Left lung (tissue), 10 donors: ENCODE results near the gene FAR2. TPM values are rescaled to one million over a fixed set of nuclear protein-coding genes. Genes with fewer than 3 reads are reported as not detected.
"Not testable (repeated sequence)": the region's sequence is repeated elsewhere in the genome, so short reads cannot be mapped to it uniquely, and the experiment has no call there.

Experiments used
- ATAC-seq: fragments of 200-7000 bp; cut with Tn5 transposase; one replicate; pipeline ENCODE4 v1.9.1; 2020; ENCODE audit warnings: moderate library complexity
- DNase-seq, 4 donors: peaks; one replicate each; pipeline ENCODE4 v3.0.0-alpha.2; 2013 to 2020
- H3K27ac ChIP-seq, 2 donors: fragments of 200-600 bp; sonication (generic) in 1 of 2; one replicate each; pipeline versions ENCODE4 v1.5.0 to v1.8.0; 2020 to 2021
- H3K27me3 ChIP-seq, 2 donors: fragments of 200-600 bp; sonication (generic) in 1 of 2; one replicate each; pipeline versions ENCODE4 v1.5.0 to v1.8.0; 2020 to 2021
- H3K36me3 ChIP-seq, 2 donors: fragments of 200-600 bp; sonication (generic) in 1 of 2; one replicate each; pipeline versions ENCODE4 v1.5.0 to v1.8.0; 2020 to 2021
- H3K4me1 ChIP-seq, 2 donors: fragments of 200-600 bp; one replicate each; pipeline ENCODE4 v1.8.0; 2021
- H3K4me3 ChIP-seq, 2 donors: fragments of 200-600 bp; sonication (generic) in 1 of 2; one replicate each; pipeline versions ENCODE4 v1.5.0 to v1.8.0; 2020 to 2021; ENCODE audit warnings: mild to moderate bottlenecking in 1 of 2
- H3K9me3 ChIP-seq, 2 donors: fragments of 200-600 bp; sonication (generic) in 1 of 2; one replicate each; pipeline versions ENCODE4 v1.5.0 to v1.8.0; 2020 to 2021
- intact Hi-C, 2 donors: fragments of 100-400 bp; cut with DNase I; formaldehyde crosslinking; loops; one replicate each; pipeline versions ENCODE4 v1.11.2 to v1.14.2; 2022
- polyA plus RNA-seq, 6 donors: library from polyadenylated mRNA; unstranded; fragments of 120-200 nt; gene quantifications; one replicate each; pipeline ENCODE4 v1.2.1, GENCODE V29; 2013; ENCODE audit not compliant: insufficient read length in 6 of 6
- total RNA-seq, 2 donors: library from RNA; stranded (reverse); fragmentation: NEBNext Ultra II Directional; extraction: Animal tissue kit (Norgen Biotek cat#: 25700); gene quantifications; one replicate each; pipeline ENCODE4 v1.2.1, GENCODE V29; 2021
- TF ChIP-seq, protein P1 (sequence below), 2 donors: fragments of 200-600 bp; sonication (generic) in 1 of 2; IDR thresholded peaks; one replicate each; pipeline versions ENCODE4 v1.5.0 to v1.8.0; 2021; ENCODE audit warnings: antibody characterized with exemption in 2 of 2
- donor health status: DM: no; HTN: yes; CAD: no.
- donor health status: DM: no; HTN: no; CAD: no.

FAR2 gene
- total and polyA plus RNA-seq, 8 donors: 6.6 to 17.4 (median 9.0) TPM

DNA sequence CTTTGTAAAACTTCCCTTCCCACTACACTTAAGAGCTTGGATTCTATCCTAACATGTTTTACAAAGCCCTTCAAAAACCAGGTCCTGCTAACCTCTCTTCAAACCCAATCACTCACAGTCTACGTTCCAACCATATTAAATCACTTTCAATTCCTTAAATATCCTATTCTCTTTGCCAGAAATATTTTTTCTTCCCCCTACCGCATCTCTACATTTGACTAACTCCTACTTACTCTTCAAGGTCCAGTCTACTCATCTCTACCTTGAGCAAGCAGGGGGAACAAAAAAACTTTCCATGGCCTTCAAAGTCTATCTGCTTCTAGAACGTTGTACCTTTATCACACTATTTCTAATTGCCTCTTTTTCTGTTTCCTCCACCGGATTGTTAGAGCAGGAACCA, 225.8 kb downstream of the FAR2 start:
- H3K27me3 ChIP-seq: no peaks in the 10 kb centered on the region
- H3K9me3 ChIP-seq: no peaks in the 10 kb centered on the region
- TF ChIP-seq, protein P1, sequence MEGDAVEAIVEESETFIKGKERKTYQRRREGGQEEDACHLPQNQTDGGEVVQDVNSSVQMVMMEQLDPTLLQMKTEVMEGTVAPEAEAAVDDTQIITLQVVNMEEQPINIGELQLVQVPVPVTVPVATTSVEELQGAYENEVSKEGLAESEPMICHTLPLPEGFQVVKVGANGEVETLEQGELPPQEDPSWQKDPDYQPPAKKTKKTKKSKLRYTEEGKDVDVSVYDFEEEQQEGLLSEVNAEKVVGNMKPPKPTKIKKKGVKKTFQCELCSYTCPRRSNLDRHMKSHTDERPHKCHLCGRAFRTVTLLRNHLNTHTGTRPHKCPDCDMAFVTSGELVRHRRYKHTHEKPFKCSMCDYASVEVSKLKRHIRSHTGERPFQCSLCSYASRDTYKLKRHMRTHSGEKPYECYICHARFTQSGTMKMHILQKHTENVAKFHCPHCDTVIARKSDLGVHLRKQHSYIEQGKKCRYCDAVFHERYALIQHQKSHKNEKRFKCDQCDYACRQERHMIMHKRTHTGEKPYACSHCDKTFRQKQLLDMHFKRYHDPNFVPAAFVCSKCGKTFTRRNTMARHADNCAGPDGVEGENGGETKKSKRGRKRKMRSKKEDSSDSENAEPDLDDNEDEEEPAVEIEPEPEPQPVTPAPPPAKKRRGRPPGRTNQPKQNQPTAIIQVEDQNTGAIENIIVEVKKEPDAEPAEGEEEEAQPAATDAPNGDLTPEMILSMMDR (IDR thresholded peaks at IDR 0.05): no peak
- ATAC-seq: no peak
- H3K36me3 ChIP-seq: peaks cover 0 to 14% of the 10 kb centered on the region in 2 donors
- intact Hi-C loops: no loop called here
- no peak for DNase-seq
- peaks cover 0 to 8% of the 10 kb centered on the region in 2 donors for H3K4me1 ChIP-seq
- no peak overlapping the region for H3K4me3 ChIP-seq
- no peak overlapping the region for H3K27ac ChIP-seq

DNA sequence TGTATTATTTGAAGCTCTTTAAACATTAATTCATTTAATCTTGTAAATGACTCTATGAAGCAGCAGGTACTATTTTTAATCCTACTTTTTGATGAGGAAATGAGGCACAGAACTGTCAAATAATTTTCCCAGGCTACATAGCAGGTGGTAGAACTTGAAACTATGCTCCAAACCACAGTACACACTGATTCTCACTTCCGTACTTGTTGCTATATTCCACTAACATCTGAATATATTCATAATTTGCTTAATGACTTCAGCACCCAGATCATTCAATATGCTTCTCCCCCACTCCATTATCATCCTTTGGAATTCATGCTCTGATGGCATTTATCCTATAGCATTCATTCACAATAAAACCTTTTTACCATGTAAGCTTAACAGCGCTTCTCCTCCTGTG, 227.0 kb downstream of the FAR2 start:
- TF ChIP-seq, protein P1 (IDR thresholded peaks at IDR 0.05): no peak
- no peak for DNase-seq
- H3K4me1 ChIP-seq: peaks cover 0 to 12% of the 10 kb centered on the region in 2 donors

DNA sequence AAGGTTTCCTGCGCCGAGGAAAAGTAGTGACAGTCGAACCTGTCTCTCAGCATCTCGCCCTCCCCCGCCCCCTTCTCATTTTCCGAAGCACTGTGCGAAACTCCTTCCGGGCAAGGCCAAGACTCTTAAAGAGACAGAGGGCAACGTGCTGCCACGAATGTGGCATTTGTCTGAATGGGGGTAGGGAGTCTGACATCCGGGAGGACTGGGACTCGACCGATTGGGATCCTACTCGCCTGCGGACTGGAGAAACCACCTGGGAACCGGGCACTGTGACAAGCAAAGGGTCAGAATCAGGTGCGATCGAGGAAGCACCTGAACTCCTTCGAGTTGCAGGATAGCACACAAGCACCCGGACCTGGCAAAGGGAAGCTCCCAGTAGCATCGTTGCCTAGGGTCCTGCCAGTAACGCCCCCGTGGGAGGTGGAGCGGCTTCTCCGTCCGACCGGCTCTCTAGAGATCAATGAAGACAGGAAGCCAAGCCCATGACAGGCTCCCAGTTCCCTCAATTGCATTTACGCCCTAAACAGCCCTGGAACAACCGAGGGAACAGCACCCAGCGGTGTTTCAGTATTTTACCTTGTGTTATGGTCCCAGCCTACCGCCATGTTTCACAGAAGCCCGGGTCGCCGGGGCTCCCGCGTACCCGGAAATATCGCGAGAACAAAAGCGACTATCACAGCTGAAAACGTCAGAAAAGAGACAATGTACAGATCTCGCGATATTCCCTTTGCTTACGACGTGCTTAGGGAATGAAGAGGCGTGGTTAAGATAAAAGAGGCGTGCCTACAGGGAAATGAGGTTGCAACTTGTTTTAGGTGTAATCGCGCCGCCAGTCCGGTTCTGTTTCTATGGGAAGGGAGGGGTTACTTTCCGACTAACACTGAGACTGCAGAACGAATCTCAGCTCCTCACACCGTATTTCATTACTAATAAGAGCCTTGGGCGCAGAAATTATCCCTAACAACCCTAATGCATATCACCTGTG, 231.8 kb downstream of the FAR2 start, which contains the start of gene ERGIC2:
TSS of gene ERGIC2 (minus strand) at position 637 of the 988 bp plus-strand sequence. CDS start 9,539 bp downstream, outside the sequence.
- TF ChIP-seq, protein P1 (IDR thresholded peaks at IDR 0.05): no peak
- peak within 1 kb of the TSS; percentile 92 to 100 for H3K4me3 ChIP-seq
- peaks cover 0 to 12% of the 10 kb centered on the region in 2 donors for H3K4me1 ChIP-seq
- ATAC-seq: peak; percentile 97
- DNase-seq: peak; percentile 91 to 98 (median 94)
- H3K27me3 ChIP-seq: no peaks in the 10 kb centered on the region
- no peaks in the 10 kb centered on the region for H3K9me3 ChIP-seq
- peak within 1 kb of the TSS; percentile 89 to 95 for H3K27ac ChIP-seq
- intact Hi-C loops: no loop called here
- no peaks in the 10 kb centered on the region for H3K36me3 ChIP-seq

More for the DNA sequence above, 227.0 kb downstream of the FAR2 start:
- H3K27ac ChIP-seq: no peak overlapping the region
- H3K9me3 ChIP-seq: no peaks in the 10 kb centered on the region
- no peak for ATAC-seq
- H3K4me3 ChIP-seq: no peak overlapping the region
- no peaks in the 10 kb centered on the region for H3K27me3 ChIP-seq
- peaks cover 0 to 4% of the 10 kb centered on the region in 2 donors for H3K36me3 ChIP-seq
- intact Hi-C loops: no loop called here

DNA sequence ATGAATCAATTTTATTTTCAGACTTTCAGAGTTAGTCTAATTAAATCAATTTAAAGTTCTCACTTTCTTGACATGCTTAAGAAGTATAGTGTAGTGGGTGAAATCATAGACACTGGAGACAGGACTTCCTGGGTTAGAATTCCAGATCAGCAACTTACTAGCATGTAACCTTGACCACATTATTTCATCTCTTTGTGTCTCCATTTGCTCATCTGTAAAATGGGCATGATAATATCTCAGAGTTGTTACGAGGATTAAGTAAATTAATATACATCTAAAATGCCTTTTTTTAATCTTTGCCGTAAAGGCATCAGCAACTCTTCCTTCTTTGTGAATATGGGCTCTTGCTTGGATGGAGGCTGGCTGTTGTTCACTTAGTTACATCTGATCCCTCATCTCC, 233.2 kb downstream of the FAR2 start:
- ATAC-seq: no peak
- DNase-seq: no peak
- Histone ChIP-seq H3K27me3 (no peaks in the 10 kb centered on the region), H3K27ac (no peak overlapping the region), H3K36me3 (no peaks in the 10 kb centered on the region), H3K9me3 (no peaks in the 10 kb centered on the region), H3K4me1 (peaks cover 0 to 12% of the 10 kb centered on the region in 2 donors), H3K4me3 (no peak overlapping the region)
- TF ChIP-seq, protein P1 (IDR thresholded peaks at IDR 0.05): no peak
- intact Hi-C loops: no loop called here

DNA sequence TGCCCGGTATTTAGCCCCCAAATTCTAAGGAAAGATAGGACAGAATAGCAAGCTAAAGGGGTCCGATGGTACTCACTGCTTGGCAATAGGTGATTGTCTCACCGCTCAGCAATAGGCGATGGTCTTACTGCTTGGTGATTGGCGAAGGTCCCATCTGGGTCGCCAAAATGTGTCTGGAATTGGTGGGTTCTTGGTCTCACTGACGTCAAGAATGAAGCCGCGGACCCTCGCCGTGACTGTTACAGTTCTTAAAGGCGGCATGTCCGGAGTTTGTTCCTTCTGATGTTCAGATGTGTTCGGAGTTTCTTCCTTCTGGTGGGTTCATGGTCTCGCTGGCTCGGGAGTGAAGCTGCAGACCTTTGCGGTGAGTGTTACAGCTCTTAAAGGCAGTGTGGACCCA, 236.1 kb downstream of the FAR2 start:
- ATAC-seq, H3K27me3 ChIP-seq, intact Hi-C loops, H3K27ac ChIP-seq, H3K36me3 ChIP-seq, H3K4me3 ChIP-seq, H3K9me3 ChIP-seq, H3K4me1 ChIP-seq: not testable (repeated sequence)
- peak in 1 of 4 donors; percentile 36 for DNase-seq

Other genes starting within 250 kb of the FAR2 start
- 10 to 100 TPM; 78.5 to 83.6 TPM for gene ERGIC2, start 231.9 kb downstream of the FAR2 start, total RNA-seq
- 10 to 100 TPM; 80.5 to 95.1 (median 86.3) TPM for gene ERGIC2, start 231.9 kb downstream of the FAR2 start, polyA plus RNA-seq